HFFc6 (cell line): ENCODE results near the gene FANCE. TPM values are rescaled to one million over a fixed set of nuclear protein-coding genes. Genes with fewer than 3 reads are reported as not detected.
A peak's percentile ranks its signal among the peaks of the same experiment; 100 is the strongest.

ENCODE experiments used
- DNase-seq: peaks from one replicate; pipeline ENCODE4 v3.0.0-alpha.2; 2018
- H3K27ac Mint-ChIP-seq: 2 replicates; pipeline ENCODE4 v1.8.0; 2020; ENCODE audit warnings: mild to moderate bottlenecking, mixed read lengths
- H3K27me3 Mint-ChIP-seq: 2 replicates; pipeline ENCODE4 v1.8.0; 2021; ENCODE audit warnings: mild to moderate bottlenecking, moderate library complexity, mixed read lengths; ENCODE audit not compliant: insufficient read depth
- H3K36me3 Mint-ChIP-seq: 2 replicates; pipeline ENCODE4 v1.8.0; 2021; ENCODE audit warnings: low read depth, mixed read lengths
- H3K4me1 Mint-ChIP-seq: 2 replicates; pipeline ENCODE4 v1.8.0; 2020; ENCODE audit warnings: low read depth, mixed read lengths
- H3K4me3 Mint-ChIP-seq: 2 replicates; pipeline ENCODE4 v1.8.0; 2020; ENCODE audit warnings: mild to moderate bottlenecking, moderate library complexity, mixed read lengths
- H3K9me3 Mint-ChIP-seq: 2 replicates; pipeline ENCODE4 v1.8.0; 2020; ENCODE audit warnings: mild to moderate bottlenecking, mixed read lengths
- CTCF ChIP-seq: fragments of 200-600 bp; sonication (generic); IDR thresholded peaks from 2 replicates; pipeline ENCODE4 v1.5.0; 2021; ENCODE audit warnings: antibody characterized with exemption, mild to moderate bottlenecking
- total RNA-seq, 6 experiments: library from RNA; stranded (reverse); fragmentation: NEBNext Ultra II Directional; extraction: Animal tissue kit (Norgen Biotek cat#: 25700); gene quantifications; 2 replicates in 1 of 6; 3 replicates in 5 of 6; pipeline ENCODE4 v1.2.3, GENCODE V29; 2021

The FANCE gene
- total RNA-seq, 6 experiments from 2014 or later: 7.2 to 10.7 (median 9.2) TPM

- H3K27ac Mint-ChIP-seq: peak overlapping the region; percentile 70
- no peak for TF ChIP-seq CTCF
- no peaks in the 10 kb centered on the region for H3K36me3 Mint-ChIP-seq
Observed at GRCh38 chr6:35498422-35499067, 46.4 kb downstream of the FANCE start.

GRCh38 chr6:35499372-35499771 lies 47.2 kb downstream of the FANCE start:
- Mint-ChIP-seq H3K9me3 (no peaks in the 10 kb centered on the region), H3K36me3 (no peaks in the 10 kb centered on the region), H3K27ac (no peak overlapping the region), H3K4me1 (peaks cover 32% of the 10 kb centered on the region), H3K4me3 (no peak overlapping the region), H3K27me3 (peaks cover 6% of the 10 kb centered on the region)
- TF ChIP-seq CTCF: no peak
- DNase-seq: no peak

More at GRCh38 chr6:35498422-35499067, 46.4 kb downstream of the FANCE start:
- Mint-ChIP-seq H3K4me1 (peaks cover 40% of the 10 kb centered on the region), H3K9me3 (no peaks in the 10 kb centered on the region), H3K27me3 (peaks cover 4% of the 10 kb centered on the region), H3K4me3 (peak overlapping the region; percentile 83)
- DNase-seq: no peak

- TF ChIP-seq CTCF: no peak
- no peaks in the 10 kb centered on the region for H3K9me3 Mint-ChIP-seq
- no peaks in the 10 kb centered on the region for H3K36me3 Mint-ChIP-seq
- peaks cover 22% of the 10 kb centered on the region for H3K4me1 Mint-ChIP-seq
- H3K4me3 Mint-ChIP-seq: no peak overlapping the region
- peak overlapping the region; percentile 51; the same call in 1 of the 2 replicates for H3K27ac Mint-ChIP-seq
- peak; percentile 55 for DNase-seq
- peaks cover 11% of the 10 kb centered on the region for H3K27me3 Mint-ChIP-seq
Observed at GRCh38 chr6:35500782-35501181, 48.6 kb downstream of the FANCE start.

- peaks cover 11% of the 10 kb centered on the region for H3K27me3 Mint-ChIP-seq
- no peaks in the 10 kb centered on the region for H3K9me3 Mint-ChIP-seq
- no peak overlapping the region for H3K27ac Mint-ChIP-seq
- no peak for DNase-seq
- H3K4me1 Mint-ChIP-seq: peaks cover 22% of the 10 kb centered on the region
- TF ChIP-seq CTCF: no peak
- H3K36me3 Mint-ChIP-seq: no peaks in the 10 kb centered on the region
- H3K4me3 Mint-ChIP-seq: no peak overlapping the region
Observed at GRCh38 chr6:35501784-35502183, 49.6 kb downstream of the FANCE start.

GRCh38 chr6:35503534-35503933 lies 51.4 kb downstream of the FANCE start:
- Mint-ChIP-seq H3K36me3 (no peaks in the 10 kb centered on the region), H3K4me1 (peaks cover 21% of the 10 kb centered on the region), H3K27me3 (peaks cover 12% of the 10 kb centered on the region), H3K27ac (no peak overlapping the region), H3K4me3 (no peak overlapping the region), H3K9me3 (no peaks in the 10 kb centered on the region)
- no peak for DNase-seq
- TF ChIP-seq CTCF: no peak
